NCI-H510A (cell line): ENCODE results near the gene ZNF234.
"Not testable (repeated sequence)": the region's sequence is repeated elsewhere in the genome, so short reads cannot be mapped to it uniquely, and the experiment has no call there.

ENCODE experiments used
- DNase-seq: peaks from one replicate; lab custom pipeline; 2025; lab: John Stamatoyannopoulos, UW

Gene ZNF234

GRCh38 chr19:44141191-44142058, at the start of gene ZNF234:
Gene ZNF234 (plus strand): TSS chr19:44141554. CDS start chr19:44144633, 3,079 bp downstream.
- DNase-seq, result no peak

GRCh38 chr19:44092108-44092507, 49.2 kb upstream of the ZNF234 start:
- no peak for DNase-seq

- peak; percentile 83 for DNase-seq
These were observed 47.2 kb upstream of the ZNF234 start, which contains the start of gene ZNF224 for GRCh38 chr19:44093931-44094765. Gene ZNF224 (plus strand): TSS chr19:44094361. CDS start chr19:44097874, 3,513 bp downstream.

- DNase-seq, result no peak
These were observed 33.6 kb upstream of the ZNF234 start for GRCh38 chr19:44107751-44108150.

GRCh38 chr19:44109458-44109857, 31.9 kb upstream of the ZNF234 start:
- DNase-seq, result no peak

- DNase-seq, result peak; percentile 19
These were observed 29.4 kb upstream of the ZNF234 start for GRCh38 chr19:44111910-44112463.

GRCh38 chr19:44112802-44113137, 28.6 kb upstream of the ZNF234 start:
- no peak for DNase-seq

- DNase-seq, result peak; percentile 90
These were observed 28.1 kb upstream of the ZNF234 start, which contains the start of gene ZNF225 for GRCh38 chr19:44113138-44113783. Gene ZNF225 (plus strand): TSS chr19:44113399. CDS start chr19:44115828, 2,429 bp downstream.

GRCh38 chr19:44113784-44114390, 27.5 kb upstream of the ZNF234 start:
- no peak for DNase-seq

- DNase-seq, result not testable (repeated sequence)
These were observed 20.2 kb upstream of the ZNF234 start for GRCh38 chr19:44121162-44121561.

GRCh38 chr19:44131955-44132354, 9.4 kb upstream of the ZNF234 start:
- no peak for DNase-seq

GRCh38 chr19:44142059-44142433, 692 bp downstream of the ZNF234 start:
- DNase-seq, result no peak

GRCh38 chr19:44149776-44150175, 8.4 kb downstream of the ZNF234 start:
- DNase-seq, result no peak

GRCh38 chr19:44151491-44151890, 10.1 kb downstream of the ZNF234 start:
- DNase-seq, result no peak

GRCh38 chr19:44156475-44156874, 15.1 kb downstream of the ZNF234 start:
- no peak for DNase-seq

GRCh38 chr19:44163789-44164188, 22.4 kb downstream of the ZNF234 start:
- DNase-seq, result no peak

GRCh38 chr19:44164327-44164672, 22.9 kb downstream of the ZNF234 start:
- DNase-seq, result no peak

GRCh38 chr19:44164673-44165512, 23.5 kb downstream of the ZNF234 start, which contains the start of gene ZNF226:
Gene ZNF226 (plus strand): TSS chr19:44165100. CDS start chr19:44170081, 4,981 bp downstream.
- DNase-seq, result peak; percentile 94

- DNase-seq, result not testable (repeated sequence)
These were observed 29.3 kb downstream of the ZNF234 start for GRCh38 chr19:44170660-44171059.

- DNase-seq, result no peak
These were observed 35.2 kb downstream of the ZNF234 start for GRCh38 chr19:44176590-44176989.

- DNase-seq, result no peak
These were observed 39.6 kb downstream of the ZNF234 start for GRCh38 chr19:44180968-44181367.
